GM19372 (cell line): ENCODE data around the gene NCR3LG1.

Source experiments
- ATAC-seq: cut with Tn5 transposase; IDR thresholded peaks from one replicate; pipeline ENCODE4 v1.9.1; 2021; ENCODE audit warnings: mild to moderate bottlenecking, low read depth, moderate library complexity; ENCODE audit not compliant: unreplicated experiment

Gene NCR3LG1, protein sequence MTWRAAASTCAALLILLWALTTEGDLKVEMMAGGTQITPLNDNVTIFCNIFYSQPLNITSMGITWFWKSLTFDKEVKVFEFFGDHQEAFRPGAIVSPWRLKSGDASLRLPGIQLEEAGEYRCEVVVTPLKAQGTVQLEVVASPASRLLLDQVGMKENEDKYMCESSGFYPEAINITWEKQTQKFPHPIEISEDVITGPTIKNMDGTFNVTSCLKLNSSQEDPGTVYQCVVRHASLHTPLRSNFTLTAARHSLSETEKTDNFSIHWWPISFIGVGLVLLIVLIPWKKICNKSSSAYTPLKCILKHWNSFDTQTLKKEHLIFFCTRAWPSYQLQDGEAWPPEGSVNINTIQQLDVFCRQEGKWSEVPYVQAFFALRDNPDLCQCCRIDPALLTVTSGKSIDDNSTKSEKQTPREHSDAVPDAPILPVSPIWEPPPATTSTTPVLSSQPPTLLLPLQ

DNA sequence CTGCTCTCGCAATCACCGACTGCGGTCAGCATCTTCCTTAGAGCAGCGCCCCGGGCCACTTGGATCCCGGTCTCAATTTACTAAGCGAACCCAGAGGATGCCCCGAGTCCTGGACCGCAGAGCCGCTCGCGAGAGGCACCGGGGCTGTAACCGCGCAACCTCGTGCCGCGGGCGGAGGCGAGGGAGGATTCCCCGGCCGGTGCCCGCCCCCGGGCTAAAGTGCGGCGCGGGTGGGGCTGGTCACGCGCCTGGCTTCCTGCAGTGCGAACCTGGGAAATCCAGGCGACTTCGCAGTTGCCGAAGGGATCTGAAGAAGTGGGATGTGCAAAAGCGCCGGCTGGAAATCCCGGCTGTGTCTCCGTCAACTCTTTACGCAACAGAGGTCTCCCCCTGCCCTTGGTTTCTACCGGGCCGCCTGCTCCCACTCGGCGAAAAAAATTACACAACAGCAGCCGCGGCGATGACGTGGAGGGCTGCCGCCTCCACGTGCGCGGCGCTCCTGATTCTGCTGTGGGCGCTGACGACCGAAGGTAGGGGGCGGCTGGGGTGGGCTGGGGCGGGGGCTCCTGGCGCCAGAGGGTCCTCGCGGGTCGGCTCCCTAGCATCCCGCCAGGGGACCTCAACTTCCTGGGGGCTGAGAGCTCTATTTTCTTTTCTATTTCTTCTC is at the start of gene NCR3LG1:
TSS of gene NCR3LG1 (plus strand) at position 291 of the 667 bp plus-strand sequence. CDS start at position 461, 170 bp downstream.
- no peak for ATAC-seq

DNA sequence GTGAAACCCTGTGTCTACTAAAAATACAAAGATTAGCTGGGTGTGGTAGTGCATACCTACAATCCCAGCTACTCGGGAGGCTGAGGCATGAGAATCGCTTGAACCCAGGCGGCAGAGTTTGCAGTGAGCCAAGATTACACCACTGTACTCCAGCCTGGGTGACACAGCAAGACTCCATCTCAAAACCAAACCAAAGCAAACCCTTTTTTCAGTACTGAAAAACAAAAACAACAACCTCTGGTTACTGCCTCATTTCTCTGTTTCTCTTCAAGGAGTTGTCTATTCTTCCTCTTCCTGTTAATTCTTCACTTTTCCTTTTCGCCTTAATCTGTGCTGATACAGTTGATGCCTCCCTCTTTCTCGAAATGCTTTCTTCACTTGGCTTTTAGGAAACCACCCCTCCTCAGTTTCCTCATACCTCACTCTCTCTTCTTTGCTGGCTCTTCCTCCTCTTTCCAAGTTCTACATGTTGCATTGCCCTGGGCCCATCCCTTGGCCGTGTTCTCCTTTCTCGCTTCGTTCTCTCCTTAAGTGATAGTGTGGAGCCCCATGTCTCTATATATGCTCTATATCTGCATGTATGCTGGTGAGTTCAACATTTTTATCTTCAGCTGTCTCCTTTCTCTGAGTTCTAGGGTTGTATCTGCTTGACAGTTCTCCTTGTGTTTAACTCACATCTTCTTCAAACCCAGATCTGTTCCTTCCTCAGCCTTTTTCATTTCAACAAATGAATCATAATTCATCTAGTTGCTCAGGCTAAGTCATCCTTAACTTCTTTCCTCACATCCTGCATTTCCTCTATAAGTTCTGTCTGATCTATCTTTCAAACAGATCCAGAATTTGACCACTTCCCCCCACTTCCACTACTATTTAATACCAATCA is 38.0 kb upstream of the NCR3LG1 start:
- ATAC-seq: no peak

DNA sequence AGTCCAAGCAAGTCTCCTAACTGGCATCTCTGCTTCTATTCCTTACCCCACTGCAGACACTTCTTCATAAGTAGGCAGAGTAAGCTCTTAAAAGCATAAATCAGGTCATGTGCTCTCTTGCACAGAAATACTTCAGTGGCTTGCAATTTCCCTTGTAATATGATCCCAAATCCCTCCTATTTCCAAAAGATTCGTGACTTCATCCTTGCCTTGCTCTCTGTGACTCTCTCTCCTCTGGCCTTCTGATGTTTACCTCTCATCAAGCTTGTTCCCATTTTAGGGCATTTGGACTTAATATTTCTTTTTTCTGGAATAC is 37.4 kb upstream of the NCR3LG1 start:
- no peak for ATAC-seq

DNA sequence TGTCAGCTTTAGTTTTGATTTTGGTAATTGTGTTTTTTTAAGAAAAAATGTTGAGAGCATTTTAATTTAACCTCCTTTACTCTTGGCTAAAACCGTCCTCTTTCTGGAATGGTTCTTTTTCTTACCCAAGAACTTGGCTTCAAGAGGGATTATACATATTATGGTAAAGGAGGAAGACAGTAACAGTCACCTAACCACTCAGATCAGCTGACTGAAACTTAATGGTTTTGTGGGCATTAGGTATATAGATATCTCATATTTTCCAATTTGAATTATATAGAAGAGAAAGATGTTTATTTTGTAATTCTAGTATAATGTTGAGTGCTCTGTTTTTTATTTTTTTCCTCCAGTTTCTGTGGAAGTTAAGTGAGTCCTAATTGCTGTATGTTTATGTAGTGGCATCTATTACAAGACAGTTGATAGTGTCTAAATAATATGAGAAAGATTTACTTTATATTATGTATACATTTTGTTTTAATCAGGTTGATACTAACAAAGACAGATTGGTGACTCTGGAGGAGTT is 36.6 kb upstream of the NCR3LG1 start:
- no peak for ATAC-seq

DNA sequence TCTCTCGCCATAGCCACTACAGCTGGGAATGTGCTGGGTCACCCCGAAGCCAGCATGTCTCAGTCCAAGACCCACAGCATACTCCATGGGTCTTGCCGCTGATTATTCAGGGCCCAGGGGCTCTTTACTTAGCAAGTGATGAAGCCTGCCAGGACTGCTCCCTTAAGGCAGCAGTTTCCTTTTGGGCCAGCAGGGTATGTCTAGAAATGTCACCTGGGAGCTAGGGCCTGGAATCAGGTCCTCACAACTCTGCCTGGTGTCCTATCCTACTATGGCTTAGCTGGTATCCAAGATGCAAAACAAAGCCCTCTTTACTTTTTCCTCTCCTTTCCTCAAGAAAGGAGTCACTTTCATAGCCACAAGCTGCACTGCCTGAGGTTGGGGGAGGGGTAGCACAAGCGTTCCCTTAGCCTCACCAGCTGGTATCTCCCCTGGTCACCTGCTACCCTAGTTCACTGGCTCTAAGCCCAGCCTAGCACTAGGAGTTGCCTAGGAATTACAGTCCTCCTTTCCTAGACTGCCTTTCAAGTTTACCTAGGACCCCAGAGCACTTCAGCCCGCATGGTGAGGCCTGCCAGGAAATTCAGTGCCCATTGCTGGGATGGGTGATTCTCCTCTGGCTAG is 22.6 kb upstream of the NCR3LG1 start:
- ATAC-seq: no peak

DNA sequence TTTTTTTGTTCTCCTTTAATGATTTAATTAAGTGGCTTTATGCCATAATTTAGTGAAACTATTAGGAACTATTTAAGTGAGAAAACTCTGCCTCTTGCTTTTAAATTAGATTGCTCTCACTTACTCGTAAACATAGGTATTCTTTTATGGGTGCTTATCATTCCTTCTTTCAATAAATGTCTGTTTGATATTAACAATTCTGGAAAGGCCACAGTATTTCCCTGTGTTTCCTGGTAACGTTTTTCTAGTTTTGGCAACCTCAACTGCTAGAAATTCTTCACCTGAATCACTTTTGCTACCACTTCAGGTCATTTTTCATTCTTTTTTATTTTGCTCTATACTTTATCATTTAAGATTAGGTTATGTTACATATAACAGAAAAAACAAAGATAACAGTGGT is 19.9 kb upstream of the NCR3LG1 start:
- no peak for ATAC-seq

DNA sequence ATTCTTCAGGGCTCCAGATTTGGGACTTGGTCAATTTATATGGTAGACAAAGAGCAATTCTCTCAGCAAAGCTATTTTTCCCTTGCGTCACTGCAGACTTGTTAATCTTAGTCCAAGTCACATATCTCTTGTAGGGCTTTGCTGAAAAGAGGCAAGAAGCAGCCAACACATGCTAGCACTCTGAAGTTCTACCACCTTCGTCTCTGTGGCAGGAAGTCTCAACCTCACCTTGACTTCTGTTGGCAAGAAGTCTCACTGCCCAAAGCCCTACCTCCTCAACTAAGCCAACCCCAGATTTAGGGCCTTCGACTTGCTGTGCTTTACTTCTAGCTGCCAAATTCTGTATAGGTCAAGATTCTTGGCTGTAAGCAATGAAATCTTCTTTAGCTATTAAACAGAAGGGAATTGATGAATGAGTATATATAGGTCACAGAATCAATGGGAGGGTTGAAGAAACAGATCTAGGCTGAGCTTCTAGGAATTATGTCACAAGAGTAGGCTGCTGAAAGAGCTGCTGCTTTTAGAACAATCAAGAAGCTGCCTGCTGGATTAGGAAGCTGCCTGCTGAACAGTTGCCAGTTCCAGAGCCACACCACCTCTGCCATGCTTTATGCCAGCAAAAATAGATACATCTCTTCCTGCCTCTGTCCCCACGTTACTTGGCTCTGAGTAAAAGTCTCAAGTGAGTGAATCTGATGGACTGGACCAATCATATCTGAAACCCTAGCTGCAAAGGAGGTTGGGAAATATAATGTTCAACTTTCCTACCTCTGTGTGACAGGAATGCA is 17.6 kb upstream of the NCR3LG1 start:
- no peak for ATAC-seq

DNA sequence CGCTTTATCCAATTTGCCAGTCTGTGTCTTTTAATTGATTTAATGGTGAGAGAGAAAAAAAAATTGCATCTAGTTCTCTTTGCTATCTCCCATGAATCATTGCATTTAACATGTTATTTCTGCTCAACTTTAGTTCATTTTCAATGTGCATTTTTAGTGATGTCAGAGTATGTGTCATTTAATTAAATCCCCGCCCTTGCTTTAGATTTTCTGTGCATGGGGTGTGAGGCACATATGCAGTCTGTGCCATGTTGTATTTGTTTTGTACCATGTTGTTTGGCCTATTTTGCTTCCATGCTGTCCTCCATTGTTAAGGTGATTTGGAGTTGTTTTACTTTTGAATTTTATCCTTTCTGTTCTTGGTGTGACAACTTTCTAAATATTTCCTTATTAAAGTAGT is 8.3 kb upstream of the NCR3LG1 start:
- no peak for ATAC-seq

DNA sequence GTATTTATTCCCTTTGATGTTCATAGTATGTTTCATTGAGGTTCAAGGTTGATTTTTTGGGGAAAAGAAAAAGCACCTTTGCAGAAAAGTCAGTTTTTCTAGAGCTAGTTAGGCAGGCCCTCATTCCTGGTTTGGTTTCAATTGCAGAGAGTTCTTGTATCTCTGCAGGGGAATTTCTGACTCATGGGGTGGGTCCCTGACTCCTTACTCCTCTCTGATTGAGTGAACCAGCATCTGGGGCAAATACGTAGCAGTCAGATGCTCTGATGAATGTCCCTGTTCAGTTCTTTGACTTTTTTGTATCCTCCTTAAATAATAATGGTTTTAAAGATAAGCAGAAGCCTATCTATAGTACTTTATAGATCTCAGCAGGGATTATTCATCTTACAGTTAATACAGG is 7.7 kb upstream of the NCR3LG1 start:
- ATAC-seq: no peak

DNA sequence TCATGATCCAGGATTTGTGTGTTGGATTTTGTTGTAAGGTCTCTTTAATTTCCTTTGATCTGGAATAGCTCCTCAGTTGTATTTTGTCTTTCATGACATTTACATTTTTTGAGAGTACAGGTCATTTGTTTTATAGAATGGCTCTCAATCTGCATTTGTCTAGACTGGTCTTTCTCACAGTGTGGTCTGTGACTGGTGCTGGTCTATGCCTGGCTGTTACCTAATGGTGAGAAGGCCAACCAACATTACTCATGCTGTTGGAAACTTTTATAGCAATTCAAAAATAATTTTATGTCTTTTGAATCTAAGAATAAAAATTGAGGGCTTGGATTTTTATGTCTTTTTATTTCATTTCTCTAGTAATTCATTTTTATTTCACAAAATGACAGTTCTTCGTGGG is 3.9 kb upstream of the NCR3LG1 start:
- ATAC-seq: no peak

DNA sequence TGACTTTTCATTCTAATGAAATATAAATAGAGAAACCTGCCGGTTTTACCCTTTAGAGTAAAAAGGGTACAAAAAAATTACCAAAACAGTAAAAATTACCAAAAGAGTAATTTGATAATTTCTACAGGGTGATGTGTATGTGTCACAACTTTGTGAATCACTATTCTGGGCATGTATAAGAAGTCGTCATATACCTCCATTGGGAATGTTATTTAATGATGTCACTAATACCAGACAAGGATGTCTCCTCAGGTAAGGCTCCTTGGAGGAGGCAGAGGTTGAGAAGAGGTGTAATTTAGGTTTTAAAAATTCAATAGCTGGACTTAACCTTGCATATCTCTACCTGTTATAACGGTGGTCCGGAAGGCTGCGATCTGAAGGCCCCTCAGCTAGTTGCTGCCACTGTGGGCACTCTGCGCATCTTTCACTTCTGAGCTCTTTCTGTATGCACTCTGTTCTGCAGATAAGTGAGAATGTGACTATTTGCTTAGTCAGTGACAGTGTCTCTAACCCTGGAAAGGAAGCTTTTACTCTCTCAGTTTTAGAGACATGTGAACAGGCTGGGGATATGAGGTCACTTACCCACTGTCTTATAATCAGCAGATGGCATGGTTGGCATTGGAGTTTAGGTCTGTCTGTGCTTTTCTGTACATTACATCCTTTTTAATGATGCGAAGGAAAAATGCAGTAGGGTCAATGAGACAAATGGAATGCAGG is 987 bp upstream of the NCR3LG1 start:
- ATAC-seq: no peak

DNA sequence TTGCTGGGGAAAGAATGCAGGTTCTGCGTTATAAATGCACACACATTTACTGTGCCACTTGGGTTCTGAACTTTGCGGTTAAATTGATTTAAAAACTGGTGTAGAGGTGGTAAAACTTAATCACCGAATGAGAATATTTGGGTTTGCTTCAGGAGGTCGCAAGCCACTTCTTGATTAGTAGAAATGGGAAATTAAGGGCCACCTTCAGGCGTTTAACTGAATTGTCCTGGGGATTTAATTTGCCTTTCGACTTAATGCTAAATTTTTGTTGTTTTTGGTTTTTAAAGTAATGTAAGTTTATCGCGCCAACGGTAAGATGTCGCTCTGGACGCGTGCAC is 459 bp upstream of the NCR3LG1 start:
- ATAC-seq: no peak

DNA sequence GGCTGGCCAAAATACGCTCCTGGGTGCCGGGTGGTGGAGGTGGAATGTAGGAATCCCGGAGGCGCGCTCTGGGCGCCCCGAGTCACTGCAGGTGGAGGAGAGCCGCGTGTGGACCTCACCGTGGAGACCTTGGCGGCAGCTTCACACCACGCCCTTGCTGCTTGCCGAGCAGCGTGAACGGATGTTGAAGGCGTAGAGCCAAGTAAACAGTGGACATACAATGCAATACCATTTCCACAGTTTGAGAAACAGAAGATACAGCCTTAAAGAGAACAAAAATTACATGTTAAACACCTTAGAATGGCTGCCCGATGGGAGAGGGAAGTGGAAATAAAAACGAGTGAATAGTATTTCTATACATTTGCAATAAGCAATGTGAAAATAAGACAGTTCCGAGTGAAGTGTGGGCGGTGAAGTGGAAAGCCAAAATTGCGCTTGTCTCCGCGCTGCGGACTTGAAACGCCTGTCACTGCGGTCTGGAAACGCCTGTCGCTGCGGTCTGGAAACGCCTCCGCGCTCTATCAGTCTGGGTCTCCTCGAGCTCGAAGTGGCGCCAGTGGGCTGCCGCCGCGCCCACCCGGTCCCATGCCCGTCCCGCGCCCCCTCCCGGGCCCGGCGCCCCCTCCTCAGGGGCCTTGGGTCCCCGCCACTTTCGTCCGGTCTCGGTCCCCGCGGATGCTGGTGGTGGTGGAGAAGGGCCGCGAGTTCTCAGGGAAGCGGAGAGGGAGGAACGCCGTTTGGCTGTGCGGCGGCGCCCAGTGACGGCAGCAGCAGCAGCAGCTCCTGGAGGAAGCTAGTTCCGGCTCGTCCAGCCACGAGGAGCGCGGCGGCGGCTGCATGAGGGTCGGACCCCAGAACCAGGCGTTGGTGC is 1.6 kb downstream of the NCR3LG1 start:
- peak; percentile 47 for ATAC-seq

DNA sequence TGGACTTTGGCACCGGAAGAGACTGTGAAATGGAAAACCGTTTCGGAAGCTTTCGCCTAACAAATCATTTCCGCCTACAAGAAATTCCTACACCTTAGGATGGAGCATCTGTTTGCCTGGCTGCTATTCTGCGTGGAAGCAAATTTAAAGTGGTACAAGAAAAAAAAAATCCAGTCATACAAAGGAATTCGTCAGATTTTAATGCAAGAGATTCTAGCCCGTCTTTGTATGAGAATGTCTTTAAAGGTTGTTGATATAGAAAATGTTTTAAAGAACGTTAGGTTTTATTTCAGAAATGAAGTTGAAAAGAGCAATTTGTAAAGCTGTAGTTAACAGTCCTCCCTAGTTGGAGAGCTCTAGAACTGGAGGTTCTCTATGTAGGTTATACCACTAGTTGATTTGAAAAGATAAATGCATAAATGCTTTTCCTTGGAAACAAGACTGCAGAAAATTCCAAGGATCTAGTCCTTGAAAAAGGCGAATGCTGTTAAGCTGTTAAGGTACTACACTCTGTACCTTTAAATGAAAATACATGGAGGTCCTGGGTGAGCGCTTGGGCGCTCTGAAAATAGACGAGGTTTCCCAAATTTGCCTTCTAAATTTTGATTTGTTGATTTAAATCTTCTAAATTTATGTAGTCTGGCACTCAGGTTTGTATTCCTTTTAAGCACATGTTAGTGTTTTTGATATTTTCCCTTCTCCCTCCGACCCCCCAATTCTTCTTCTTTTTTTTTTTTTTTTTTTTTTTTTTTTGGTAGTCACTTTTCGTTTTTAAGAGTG is 2.4 kb downstream of the NCR3LG1 start:
- no peak for ATAC-seq

DNA sequence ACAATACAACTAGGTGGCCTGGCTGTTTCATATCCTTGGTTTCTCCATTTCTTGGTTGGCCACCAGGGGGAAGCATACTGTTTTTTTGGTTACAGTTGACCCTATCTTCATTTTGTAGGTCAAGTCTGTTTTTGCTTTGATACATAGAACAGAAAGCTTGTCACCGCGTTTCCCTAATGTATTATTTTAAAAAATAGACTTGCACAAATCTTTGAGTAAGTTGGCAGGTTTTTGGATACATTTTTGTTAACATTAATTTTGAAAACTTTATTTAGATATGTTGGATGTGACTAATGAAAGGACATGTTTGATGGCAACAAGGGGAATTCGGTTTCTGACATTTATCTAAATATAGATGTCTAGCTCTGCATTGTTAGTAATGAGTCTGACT is 3.0 kb downstream of the NCR3LG1 start:
- ATAC-seq: no peak

DNA sequence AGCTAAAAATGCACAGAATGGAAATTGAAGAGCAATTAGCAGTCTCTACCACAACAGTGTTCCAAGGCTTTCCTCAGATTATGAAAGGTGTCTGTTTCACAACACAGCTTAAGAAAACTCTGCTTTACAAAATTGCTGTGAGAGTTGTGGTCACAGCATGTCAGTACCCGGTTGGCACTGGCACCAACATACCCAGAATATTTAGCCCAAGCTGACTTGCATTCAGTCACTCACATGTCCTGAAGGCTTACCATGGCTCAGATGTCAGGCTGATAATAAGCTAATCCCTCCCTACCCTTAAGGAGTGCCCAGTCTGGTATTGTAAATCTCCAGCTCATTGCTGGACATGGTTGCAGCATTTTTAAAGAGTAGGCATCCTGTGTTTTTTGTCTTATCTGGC is 14.9 kb downstream of the NCR3LG1 start:
- no peak for ATAC-seq

DNA sequence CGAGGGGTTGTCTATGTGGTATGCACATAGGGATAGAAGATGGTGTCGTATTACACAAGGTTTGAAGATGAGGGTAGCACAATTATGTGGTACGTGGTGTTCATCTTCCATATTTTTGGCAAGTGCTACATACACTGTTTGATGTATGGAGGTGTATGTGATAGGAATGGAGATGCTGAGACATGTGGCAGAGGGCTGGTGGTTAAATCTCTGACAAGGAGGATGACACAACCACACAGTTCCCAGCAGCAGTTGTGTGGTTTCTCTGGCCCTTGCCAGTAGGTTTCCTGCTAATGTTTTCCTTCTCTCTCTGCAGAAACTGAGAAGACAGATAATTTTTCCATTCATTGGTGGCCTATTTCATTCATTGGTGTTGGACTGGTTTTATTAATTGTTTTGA is 17.0 kb downstream of the NCR3LG1 start:
- ATAC-seq: no peak

DNA sequence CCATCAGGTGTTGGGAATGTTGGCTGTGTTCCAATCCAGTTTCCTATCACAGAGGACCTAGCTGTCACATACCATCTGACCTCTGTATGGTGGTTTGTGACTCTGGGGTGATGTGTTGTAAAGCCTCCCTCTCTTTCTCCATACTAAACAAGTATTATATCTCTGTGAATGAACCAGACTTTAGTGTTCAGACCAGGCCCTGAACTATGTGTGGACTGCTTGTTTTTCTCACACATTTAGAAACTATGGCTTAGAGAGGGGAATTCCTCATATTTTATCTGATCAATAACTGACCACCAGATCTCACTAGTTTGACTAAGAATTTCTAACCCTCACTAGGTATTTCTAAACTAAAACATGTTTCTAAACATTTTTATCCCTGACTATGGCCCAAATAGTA is 17.5 kb downstream of the NCR3LG1 start:
- ATAC-seq: no peak
